Esophagus muscularis mucosa (tissue), 4 donors: ENCODE measurements around the gene DCD. TPM values are rescaled to one million over a fixed set of nuclear protein-coding genes. Genes with fewer than 3 reads are reported as not detected.

Experiments used
- DNase-seq: peaks from one replicate; pipeline ENCODE4 v3.0.0-alpha.2; 2017; ENCODE audit errors: extremely low spot score
- H3K27ac ChIP-seq, 4 donors: fragments of 200-600 bp; sonication (generic); replicated peaks in 1 of 4; 1 replicate in 3 of 4; 2 replicates in 1 of 4; pipeline ENCODE4 v1.5.1; 2016 to 2019; ENCODE audit warnings: mild to moderate bottlenecking in 1 of 4
- H3K27me3 ChIP-seq, 4 donors: fragments of 200-600 bp; sonication (generic); one replicate each; pipeline versions ENCODE4 v1.5.1 to v1.6.0; 2016 to 2019
- H3K36me3 ChIP-seq, 4 donors: fragments of 200-600 bp; sonication (generic); one replicate each; pipeline ENCODE4 v1.5.1; 2016 to 2019
- H3K4me1 ChIP-seq, 4 donors: fragments of 200-600 bp; sonication (generic); one replicate each; pipeline ENCODE4 v1.5.1; 2016 to 2019
- H3K4me3 ChIP-seq, 4 donors: fragments of 200-600 bp; sonication (generic); 1 replicate in 2 of 4; 2 replicates in 2 of 4; pipeline ENCODE4 v1.5.1; 2016 to 2019; ENCODE audit warnings: mild to moderate bottlenecking in 4 of 4, moderate library complexity in 1 of 4
- H3K9me3 ChIP-seq, 4 donors: fragments of 200-600 bp; sonication (generic); 1 replicate in 3 of 4; 2 replicates in 1 of 4; pipeline ENCODE4 v1.5.1; 2016 to 2019
- EP300 ChIP-seq: sonication (generic); formaldehyde crosslinking; IDR thresholded peaks from one replicate; pipeline ENCODE4 v1.6.1; 2017; ENCODE audit warnings: antibody characterized with exemption
- POLR2A ChIP-seq: fragments of 450-650 bp; IDR thresholded peaks from one replicate; pipeline ENCODE4 v1.6.1; 2017; ENCODE audit warnings: antibody characterized with exemption, moderate library complexity, mild to moderate bottlenecking, low read depth
- POLR2AphosphoS5 ChIP-seq, 2 donors: sonication (generic); formaldehyde crosslinking; IDR thresholded peaks; one replicate each; pipeline ENCODE4 v1.6.1; 2017; ENCODE audit warnings: antibody characterized with exemption in 2 of 2
- WGBS: methylation state at CpG from one replicate; pipeline ENCODE4 v1.1.5; 2018; 5-methylcytosine and 5-hydroxymethylcytosine counted together
- intact Hi-C: fragments of 100-400 bp; cut with DNase I; formaldehyde crosslinking; loops from one replicate; pipeline ENCODE4 v1.15.1; 2023
- total RNA-seq, 4 donors: library from RNA; depleted of rRNA; stranded (reverse); fragments of >200 nt; gene quantifications; one replicate each; pipeline versions ENCODE4 v1.1.0 to v1.2.1, GENCODE V29; 2016
- TF ChIP-seq, protein P1 (sequence below), 3 experiments: fragments of 200-600 bp in 2 of 3; fragments of 450-650 bp in 1 of 3; sonication (generic) in 2 of 3; IDR thresholded peaks; one replicate each; pipeline ENCODE4 v1.5.1; 2017 to 2019; ENCODE audit warnings: antibody characterized with exemption in 3 of 3, mild to moderate bottlenecking in 2 of 3, moderate library complexity in 1 of 3

DCD gene
- total RNA-seq, 4 donors from 2014 or later = not detected

DNA sequence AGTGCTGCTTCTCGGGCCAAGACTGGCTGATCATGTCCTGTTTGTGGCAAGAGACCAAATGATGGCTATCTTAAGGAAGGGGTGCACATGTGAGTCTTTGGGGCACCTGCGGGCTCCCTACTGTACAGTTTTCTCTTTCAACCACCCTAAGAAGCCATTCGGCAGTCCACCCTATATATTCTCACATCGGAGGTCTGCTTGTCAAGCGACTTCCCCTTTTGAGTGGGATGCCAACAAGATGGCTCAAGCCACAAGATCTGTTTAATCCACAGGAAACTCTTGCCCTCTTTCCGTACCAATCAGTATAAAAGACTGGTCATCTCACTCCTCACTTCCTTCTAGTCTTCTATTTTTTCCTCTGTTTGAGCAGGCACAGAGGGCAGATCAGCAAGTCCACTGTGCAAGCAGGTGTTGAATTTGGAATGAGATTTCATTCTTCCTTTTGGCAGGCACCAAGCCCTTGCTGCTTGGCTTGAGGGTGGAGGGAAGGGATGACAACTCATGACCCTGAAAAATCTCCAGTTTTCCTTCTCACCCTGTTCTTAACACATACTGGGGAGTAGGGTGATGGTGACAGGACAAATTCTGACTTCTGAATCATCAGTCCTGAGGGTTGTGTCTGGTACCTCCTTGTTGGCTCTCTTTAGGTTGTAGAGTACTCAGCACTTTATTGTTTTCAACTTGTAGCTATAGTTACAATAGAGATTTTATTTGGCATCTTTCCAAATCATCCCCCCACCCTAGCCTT is 31.1 kb downstream of the DCD start:
- 62% methylated on average over 6 of the region's 6 CpGs for WGBS
- H3K27me3 ChIP-seq = peaks cover 0 to 21% (median 0%) of the 10 kb centered on the region in 4 donors
- no peaks in the 10 kb centered on the region for H3K9me3 ChIP-seq
- no peak overlapping the region for H3K27ac ChIP-seq
- no peaks in the 10 kb centered on the region for H3K36me3 ChIP-seq
- no peak for TF ChIP-seq POLR2AphosphoS5 (IDR thresholded peaks at IDR 0.05)
- TF ChIP-seq POLR2A = no peak
- no peak for TF ChIP-seq EP300
- TF ChIP-seq, protein P1, sequence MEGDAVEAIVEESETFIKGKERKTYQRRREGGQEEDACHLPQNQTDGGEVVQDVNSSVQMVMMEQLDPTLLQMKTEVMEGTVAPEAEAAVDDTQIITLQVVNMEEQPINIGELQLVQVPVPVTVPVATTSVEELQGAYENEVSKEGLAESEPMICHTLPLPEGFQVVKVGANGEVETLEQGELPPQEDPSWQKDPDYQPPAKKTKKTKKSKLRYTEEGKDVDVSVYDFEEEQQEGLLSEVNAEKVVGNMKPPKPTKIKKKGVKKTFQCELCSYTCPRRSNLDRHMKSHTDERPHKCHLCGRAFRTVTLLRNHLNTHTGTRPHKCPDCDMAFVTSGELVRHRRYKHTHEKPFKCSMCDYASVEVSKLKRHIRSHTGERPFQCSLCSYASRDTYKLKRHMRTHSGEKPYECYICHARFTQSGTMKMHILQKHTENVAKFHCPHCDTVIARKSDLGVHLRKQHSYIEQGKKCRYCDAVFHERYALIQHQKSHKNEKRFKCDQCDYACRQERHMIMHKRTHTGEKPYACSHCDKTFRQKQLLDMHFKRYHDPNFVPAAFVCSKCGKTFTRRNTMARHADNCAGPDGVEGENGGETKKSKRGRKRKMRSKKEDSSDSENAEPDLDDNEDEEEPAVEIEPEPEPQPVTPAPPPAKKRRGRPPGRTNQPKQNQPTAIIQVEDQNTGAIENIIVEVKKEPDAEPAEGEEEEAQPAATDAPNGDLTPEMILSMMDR (IDR thresholded peaks at IDR 0.05) = no peak
- H3K4me3 ChIP-seq = no peak overlapping the region
- DNase-seq = no peak
- intact Hi-C loops = no loop called here
- H3K4me1 ChIP-seq = no peaks in the 10 kb centered on the region

DNA sequence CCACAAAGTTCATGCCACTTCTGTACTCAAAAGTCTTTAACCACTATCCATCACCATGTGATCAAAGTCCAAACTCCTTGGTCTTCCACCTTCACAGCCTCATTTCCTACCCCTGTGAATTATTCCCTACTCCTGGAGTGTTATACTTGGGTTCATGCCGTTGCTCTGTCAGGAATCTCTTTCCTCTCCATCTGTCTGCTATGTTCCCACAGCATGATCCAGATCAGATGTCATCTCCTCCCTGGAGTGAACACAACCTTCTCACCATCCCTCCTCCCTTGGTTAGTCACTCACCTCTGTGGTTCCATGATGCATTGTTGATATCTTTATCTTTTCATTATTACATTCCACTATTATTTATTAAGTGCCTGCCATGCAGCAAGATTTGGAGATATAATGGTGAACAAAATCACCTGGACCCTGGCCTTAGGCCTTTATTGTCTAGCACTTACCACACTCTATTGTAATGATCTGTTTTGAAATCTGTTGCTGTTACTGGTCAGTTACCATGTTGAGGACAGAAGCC is 35.9 kb downstream of the DCD start:
- Histone ChIP-seq H3K27me3 (peaks cover 0 to 21% (median 0%) of the 10 kb centered on the region in 4 donors), H3K9me3 (no peaks in the 10 kb centered on the region), H3K4me1 (no peaks in the 10 kb centered on the region), H3K4me3 (no peak overlapping the region), H3K27ac (no peak overlapping the region), H3K36me3 (no peaks in the 10 kb centered on the region)
- no peak for DNase-seq
- intact Hi-C loops = no loop called here
- WGBS = 70% methylated on average over 1 of the region's 1 CpG
- no peak for TF ChIP-seq POLR2A
- TF ChIP-seq, protein P1 (IDR thresholded peaks at IDR 0.05) = no peak
- TF ChIP-seq EP300 = no peak
- TF ChIP-seq POLR2AphosphoS5 (IDR thresholded peaks at IDR 0.05) = no peak

- TF ChIP-seq POLR2AphosphoS5 (IDR thresholded peaks at IDR 0.05) (no peak), POLR2A (no peak), EP300 (no peak)
- TF ChIP-seq, protein P1 (IDR thresholded peaks at IDR 0.05) = no peak
- Histone ChIP-seq H3K27ac (no peak overlapping the region), H3K27me3 (peaks cover 0 to 21% (median 0%) of the 10 kb centered on the region in 4 donors), H3K9me3 (no peaks in the 10 kb centered on the region), H3K4me1 (no peaks in the 10 kb centered on the region), H3K4me3 (no peak overlapping the region), H3K36me3 (no peaks in the 10 kb centered on the region)
- 62% methylated on average over 3 of the region's 3 CpGs for WGBS
- DNase-seq = no peak
- intact Hi-C loops = no loop called here
Measured at GRCh38 chr12:54611715-54612149, 36.4 kb downstream of the DCD start.

GRCh38 chr12:54608769-54609168 is 39.4 kb downstream of the DCD start:
- TF ChIP-seq POLR2A (no peak), EP300 (no peak), POLR2AphosphoS5 (IDR thresholded peaks at IDR 0.05) (no peak)
- TF ChIP-seq, protein P1 (IDR thresholded peaks at IDR 0.05) = no peak

More at GRCh38 chr12:54608769-54609168, 39.4 kb downstream of the DCD start:
- DNase-seq = no peak
- 76% methylated on average over 2 of the region's 2 CpGs for WGBS
- no peaks in the 10 kb centered on the region for H3K4me1 ChIP-seq
- intact Hi-C loops = no loop called here
- H3K27me3 ChIP-seq = peaks cover 0 to 5% (median 0%) of the 10 kb centered on the region in 4 donors
- H3K36me3 ChIP-seq = no peaks in the 10 kb centered on the region
- H3K4me3 ChIP-seq = no peak overlapping the region
- H3K27ac ChIP-seq = no peak overlapping the region
- no peaks in the 10 kb centered on the region for H3K9me3 ChIP-seq
